Glutamatergic neuron (in vitro differentiated cells): Measurements from ENCODE around the gene ENOPH1. TPM values are rescaled to one million over a fixed set of nuclear protein-coding genes. Genes with fewer than 3 reads are reported as not detected.

Source experiments
- DNase-seq: peaks from one replicate; pipeline ENCODE4 v3.0.0; 2022
- H3K27ac Mint-ChIP-seq: one replicate; pipeline ENCODE4 v1.8.0; 2020; ENCODE audit warnings: mild to moderate bottlenecking, mixed read lengths, inconsistent platforms; ENCODE audit not compliant: unreplicated experiment
- H3K27me3 Mint-ChIP-seq: one replicate; pipeline ENCODE4 v1.8.0; 2020; ENCODE audit warnings: mild to moderate bottlenecking, moderate library complexity, mixed read lengths, inconsistent platforms; ENCODE audit not compliant: unreplicated experiment
- H3K36me3 Mint-ChIP-seq: one replicate; pipeline ENCODE4 v1.8.0; 2020; ENCODE audit warnings: mild to moderate bottlenecking, mixed read lengths, inconsistent platforms; ENCODE audit not compliant: unreplicated experiment
- H3K4me1 Mint-ChIP-seq: one replicate; pipeline ENCODE4 v1.8.0; 2020; ENCODE audit warnings: mild to moderate bottlenecking, low read depth, mixed read lengths, inconsistent platforms; ENCODE audit not compliant: unreplicated experiment
- H3K4me3 Mint-ChIP-seq: one replicate; pipeline ENCODE4 v1.8.0; 2020; ENCODE audit warnings: mild to moderate bottlenecking, mixed read lengths, inconsistent platforms; ENCODE audit not compliant: unreplicated experiment
- H3K9me3 Mint-ChIP-seq: one replicate; pipeline ENCODE4 v1.8.0; 2020; ENCODE audit warnings: mild to moderate bottlenecking, moderate library complexity, mixed read lengths, inconsistent platforms; ENCODE audit not compliant: unreplicated experiment
- total RNA-seq: library from RNA; stranded (reverse); fragmentation: NEBNext Ultra II Directional; extraction: Animal tissue kit (Norgen Biotek cat#: 25700); gene quantifications from one replicate; pipeline ENCODE4 v1.2.1, GENCODE V29; 2021; ENCODE audit not compliant: unreplicated experiment
- TF ChIP-seq, protein P1 (sequence below): fragments of 200-600 bp; sonication (generic); IDR thresholded peaks from one replicate; pipeline ENCODE4 v1.5.0; 2021; ENCODE audit not compliant: partially characterized antibody, unreplicated experiment

Gene ENOPH1
- total RNA-seq, 1 donor from 2014 or later, result 26.9 TPM

DNA sequence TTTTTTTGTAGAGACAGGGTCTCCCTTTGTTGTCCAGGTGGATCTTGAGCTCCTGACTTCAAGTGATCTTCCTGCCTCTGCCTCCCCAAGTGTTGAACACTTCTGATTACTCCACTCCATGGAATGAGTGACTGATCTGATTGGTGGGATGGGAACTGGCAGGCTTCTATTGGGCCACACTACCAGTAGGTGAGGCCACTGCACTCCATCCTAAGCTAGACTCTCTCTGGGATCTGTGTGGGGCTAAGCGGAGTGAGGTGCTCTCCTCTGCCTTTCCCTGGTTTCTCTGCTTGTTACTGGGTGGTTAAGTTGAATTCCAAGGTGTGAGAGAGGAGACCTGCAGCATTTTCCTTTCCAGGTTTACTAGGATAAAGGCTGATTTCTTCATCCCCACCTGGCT, 58.7 kb downstream of the ENOPH1 start:
- TF ChIP-seq, protein P1, sequence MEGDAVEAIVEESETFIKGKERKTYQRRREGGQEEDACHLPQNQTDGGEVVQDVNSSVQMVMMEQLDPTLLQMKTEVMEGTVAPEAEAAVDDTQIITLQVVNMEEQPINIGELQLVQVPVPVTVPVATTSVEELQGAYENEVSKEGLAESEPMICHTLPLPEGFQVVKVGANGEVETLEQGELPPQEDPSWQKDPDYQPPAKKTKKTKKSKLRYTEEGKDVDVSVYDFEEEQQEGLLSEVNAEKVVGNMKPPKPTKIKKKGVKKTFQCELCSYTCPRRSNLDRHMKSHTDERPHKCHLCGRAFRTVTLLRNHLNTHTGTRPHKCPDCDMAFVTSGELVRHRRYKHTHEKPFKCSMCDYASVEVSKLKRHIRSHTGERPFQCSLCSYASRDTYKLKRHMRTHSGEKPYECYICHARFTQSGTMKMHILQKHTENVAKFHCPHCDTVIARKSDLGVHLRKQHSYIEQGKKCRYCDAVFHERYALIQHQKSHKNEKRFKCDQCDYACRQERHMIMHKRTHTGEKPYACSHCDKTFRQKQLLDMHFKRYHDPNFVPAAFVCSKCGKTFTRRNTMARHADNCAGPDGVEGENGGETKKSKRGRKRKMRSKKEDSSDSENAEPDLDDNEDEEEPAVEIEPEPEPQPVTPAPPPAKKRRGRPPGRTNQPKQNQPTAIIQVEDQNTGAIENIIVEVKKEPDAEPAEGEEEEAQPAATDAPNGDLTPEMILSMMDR, result no peak
- Mint-ChIP-seq H3K27me3 (peaks cover 3% of the 10 kb centered on the region), H3K4me3 (no peak overlapping the region), H3K36me3 (no peaks in the 10 kb centered on the region), H3K27ac (no peak overlapping the region), H3K9me3 (peaks cover 1% of the 10 kb centered on the region), H3K4me1 (no peaks in the 10 kb centered on the region)
- DNase-seq, result no peak

DNA sequence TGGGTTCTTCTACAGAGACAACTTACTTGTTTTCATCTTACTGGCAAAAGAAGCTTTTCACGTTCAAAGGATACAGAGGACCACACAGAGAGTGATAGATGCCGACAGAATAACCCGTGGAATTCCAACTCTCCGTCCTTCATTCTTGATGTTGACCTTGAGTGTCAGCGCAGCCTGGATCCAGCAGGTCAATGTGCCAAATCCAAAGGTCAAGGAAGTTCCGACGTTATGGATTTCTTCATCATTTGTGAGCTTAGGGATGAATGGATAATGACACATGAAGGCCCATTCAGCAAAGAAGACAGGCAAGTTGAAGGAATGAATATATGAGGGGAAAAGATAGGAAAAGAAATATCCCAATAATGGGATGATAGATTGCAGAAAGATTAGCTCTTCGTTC, 59.6 kb downstream of the ENOPH1 start:
- Mint-ChIP-seq H3K4me3 (no peak overlapping the region), H3K4me1 (no peaks in the 10 kb centered on the region), H3K9me3 (no peaks in the 10 kb centered on the region), H3K27me3 (peaks cover 3% of the 10 kb centered on the region), H3K36me3 (no peaks in the 10 kb centered on the region), H3K27ac (no peak overlapping the region)
- DNase-seq, result no peak
- TF ChIP-seq, protein P1, result no peak

DNA sequence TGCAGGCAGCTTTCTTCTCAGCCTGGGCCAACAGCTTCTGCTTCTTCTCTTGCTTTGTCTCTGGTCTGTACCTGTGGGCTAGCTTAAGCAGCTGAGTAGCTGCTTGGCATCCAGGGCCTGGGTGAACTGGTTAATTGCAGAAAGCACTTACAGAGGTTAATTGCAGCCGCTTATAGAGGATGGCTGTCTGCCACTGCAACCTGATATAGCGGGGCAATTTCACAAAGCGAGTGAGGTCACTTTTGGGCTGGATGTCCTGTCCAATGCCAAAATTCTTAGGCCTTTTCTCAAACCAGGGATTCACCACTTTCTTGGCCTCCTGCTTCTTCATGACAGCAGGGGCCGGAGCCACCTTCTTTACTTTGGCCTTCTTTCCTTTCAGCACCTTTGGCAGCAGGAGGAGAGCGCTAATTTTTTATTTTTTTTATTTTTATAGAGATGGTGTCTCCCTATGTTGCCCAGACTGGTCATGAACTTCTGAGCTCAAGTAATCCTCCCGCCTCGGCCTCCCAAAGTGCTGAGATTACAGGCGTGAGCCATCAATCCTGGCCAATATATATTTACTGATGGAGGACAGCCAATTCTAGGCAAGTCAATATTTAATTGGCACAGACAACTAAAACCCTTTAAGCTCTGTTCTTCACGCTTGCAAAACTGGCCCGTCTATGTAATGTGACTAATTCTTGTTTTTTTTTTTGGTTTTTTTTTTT, 61.0 kb downstream of the ENOPH1 start:
- TF ChIP-seq, protein P1, result no peak
- no peak for DNase-seq
- H3K9me3 Mint-ChIP-seq, result no peaks in the 10 kb centered on the region
- H3K27ac Mint-ChIP-seq, result no peak overlapping the region
- H3K36me3 Mint-ChIP-seq, result no peaks in the 10 kb centered on the region
- H3K4me3 Mint-ChIP-seq, result no peak overlapping the region
- peaks cover 3% of the 10 kb centered on the region for H3K27me3 Mint-ChIP-seq
- no peaks in the 10 kb centered on the region for H3K4me1 Mint-ChIP-seq

DNA sequence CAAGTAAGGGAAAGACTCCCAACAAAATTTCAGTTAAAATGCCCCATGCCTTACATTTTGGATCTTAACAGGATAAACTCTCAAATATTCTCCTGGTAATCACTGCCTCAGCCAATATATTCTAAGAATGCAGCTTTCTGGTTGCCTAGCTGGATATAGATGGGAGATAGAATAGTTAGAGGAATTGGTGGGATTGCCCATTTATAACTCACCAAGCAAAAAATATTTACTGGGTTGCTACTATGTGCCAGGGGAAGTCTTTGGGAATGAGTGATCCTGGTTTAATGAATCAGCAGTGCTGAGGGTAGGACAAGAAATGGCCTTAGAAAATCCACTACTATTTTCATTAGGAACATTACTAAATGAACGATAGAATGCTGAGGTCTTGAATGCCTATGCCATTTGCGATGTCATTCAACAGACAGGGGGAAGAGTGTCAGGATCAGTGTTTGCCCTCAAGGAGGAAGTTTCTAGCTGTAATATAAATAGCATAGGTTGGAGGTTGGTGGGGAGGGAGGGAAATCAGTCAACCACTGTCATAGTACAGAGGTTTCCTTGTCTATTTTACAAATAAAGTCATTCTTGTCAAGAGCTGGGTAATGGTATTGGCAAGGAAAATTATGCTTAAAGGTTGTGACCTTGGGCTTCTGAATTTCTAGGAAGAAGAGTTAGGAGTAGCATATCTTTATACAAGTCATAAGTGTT, 63.5 kb downstream of the ENOPH1 start:
- Mint-ChIP-seq H3K27me3 (peaks cover 3% of the 10 kb centered on the region), H3K27ac (no peak overlapping the region), H3K9me3 (no peaks in the 10 kb centered on the region), H3K36me3 (no peaks in the 10 kb centered on the region), H3K4me3 (no peak overlapping the region), H3K4me1 (peaks cover 2% of the 10 kb centered on the region)
- TF ChIP-seq, protein P1, result no peak
- no peak for DNase-seq

DNA sequence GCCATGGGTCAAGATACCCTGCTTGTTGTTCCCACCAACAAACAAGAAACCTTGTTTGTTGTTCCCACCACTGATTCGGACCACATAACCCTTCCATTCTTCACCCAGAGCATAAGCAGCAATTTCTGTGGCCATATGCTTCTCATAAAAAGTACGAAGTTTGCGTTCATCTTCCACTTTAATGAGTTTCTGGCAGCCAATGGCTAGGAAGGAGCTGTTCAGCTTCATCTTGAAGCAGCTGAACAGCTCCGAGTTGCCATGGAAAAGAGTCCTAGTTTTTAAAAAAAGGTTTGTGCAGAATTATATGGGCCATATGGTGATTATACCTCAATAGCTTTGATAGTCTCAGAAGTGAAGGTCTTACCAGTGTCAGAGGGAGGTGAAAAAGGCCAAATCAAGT, 65.3 kb downstream of the ENOPH1 start:
- Mint-ChIP-seq H3K36me3 (no peaks in the 10 kb centered on the region), H3K27ac (no peak overlapping the region), H3K9me3 (no peaks in the 10 kb centered on the region), H3K4me3 (no peak overlapping the region), H3K27me3 (peaks cover 2% of the 10 kb centered on the region), H3K4me1 (peaks cover 13% of the 10 kb centered on the region)
- no peak for DNase-seq
- TF ChIP-seq, protein P1, result no peak
